GM21723 (cell line): ENCODE results near the gene COL4A1.

Experiments
- ATAC-seq: cut with Tn5 transposase; IDR thresholded peaks from one replicate; pipeline ENCODE4 v1.9.1; 2021; ENCODE audit warnings: mild to moderate bottlenecking, moderate library complexity; ENCODE audit not compliant: unreplicated experiment

Gene COL4A1

DNA sequence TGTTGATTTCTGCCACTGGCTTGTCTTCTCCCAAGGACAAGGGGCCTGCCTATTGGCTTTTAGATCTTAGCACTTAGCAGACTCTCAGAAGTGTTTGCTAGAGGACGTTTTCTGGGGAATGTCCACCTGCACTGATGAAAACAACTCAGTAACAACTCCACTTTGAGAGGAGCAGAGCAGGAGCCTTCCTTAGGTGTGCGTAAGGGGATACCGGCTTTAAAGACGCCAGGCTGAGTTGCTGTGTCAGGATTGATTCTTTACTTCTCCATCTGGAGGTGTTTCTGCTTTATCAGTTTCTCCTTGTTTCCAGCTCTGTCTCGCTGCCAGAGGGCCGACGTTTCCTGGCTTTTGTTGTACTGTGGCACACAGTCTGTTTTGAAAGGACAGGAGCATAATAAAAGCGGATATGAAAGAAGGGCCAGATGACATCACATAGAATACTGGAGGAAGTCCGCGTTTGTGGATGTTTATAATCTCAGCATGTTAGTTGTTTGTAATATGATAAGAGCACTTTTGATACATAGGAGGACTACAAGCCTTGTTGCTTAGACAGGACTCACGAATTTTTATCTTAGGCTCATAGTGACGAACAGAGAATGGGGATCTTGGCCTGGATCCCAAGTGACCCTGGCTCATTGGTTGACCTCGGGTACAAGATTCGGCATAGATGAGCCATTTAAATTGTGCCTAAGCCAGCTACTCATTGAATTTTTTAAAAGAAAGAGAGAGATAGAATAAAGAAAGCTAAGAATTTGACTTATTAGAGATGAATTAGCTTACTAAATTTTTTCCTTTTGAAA lies 34.7 kb upstream of the COL4A1 start:
- ATAC-seq = no peak

DNA sequence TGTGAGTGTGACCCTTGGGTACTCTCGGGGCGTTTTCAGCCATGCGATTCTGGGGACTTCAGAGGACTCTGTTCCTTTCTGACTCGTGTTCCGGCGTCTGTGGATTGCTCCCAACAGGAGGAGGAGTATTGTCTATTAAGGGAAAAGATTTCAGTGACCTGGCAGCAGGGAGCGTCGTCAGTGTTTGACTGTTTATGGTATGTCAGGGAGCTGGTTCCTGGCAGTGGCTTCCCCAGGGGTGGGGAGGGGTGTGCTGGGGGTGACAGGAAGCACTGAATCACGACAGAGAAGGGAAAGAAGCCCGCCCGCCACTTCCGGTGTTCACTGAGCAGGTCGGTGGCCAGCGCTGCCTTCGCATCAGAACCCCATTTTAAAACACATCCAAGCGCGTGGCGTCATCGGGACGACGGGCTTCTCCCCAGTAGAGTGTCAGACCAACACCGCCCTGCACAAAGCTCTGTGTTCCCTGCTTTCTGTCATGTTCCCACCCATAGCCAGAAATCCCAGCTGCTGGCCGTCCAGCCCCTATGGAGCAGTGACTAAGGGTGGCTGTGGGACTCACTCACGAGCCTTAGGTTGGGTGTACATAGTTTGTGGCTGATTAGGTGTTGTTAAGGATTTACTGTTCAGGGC lies 34.0 kb upstream of the COL4A1 start:
- ATAC-seq = no peak

DNA sequence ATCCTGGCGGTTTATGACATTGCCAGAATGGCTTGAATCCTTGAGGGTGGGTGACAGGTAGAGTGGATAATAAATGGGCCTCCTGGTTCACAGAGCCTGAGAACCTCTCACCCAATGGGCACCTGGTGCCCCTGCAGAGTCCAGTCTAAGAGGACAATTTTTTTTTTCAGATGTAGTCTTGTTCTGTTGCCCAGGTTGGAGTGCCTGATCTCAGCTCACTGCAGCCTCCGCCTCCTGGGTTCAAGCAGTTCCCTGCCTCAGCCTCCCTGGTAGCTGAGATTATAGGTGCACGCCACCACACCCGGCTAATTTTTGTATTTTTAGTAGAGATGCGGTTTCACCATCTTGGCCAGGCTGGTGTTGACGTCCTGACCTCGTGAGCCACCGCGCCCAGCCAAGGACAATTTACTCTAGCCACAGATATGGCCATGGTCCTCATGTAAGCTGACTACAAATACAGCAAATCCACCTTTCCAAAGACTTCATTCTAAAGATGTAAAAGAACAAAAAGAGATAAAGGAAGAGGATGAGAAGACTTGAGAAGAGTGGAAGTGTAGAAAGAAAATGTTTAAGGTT lies 33.1 kb upstream of the COL4A1 start:
- ATAC-seq = no peak

DNA sequence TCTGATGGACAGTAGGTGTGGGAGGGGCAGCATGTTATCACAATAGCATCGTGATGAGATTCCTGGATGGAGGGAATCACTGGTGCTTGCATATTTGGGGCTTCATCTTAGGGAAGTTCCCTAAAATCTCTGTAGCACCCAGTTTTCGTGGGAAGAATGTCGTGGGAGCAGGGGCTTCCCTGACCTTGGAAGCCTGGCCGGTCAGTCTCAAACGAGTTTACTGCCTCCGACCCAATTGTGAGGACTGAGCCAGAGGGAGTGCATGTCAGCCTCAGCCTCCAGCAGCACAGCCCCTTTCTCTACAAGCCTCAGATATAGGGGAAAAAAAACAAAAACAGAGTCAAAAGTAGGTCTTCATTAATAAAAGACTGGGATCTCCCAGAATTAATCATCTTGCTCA lies 32.3 kb upstream of the COL4A1 start:
- ATAC-seq = no peak

DNA sequence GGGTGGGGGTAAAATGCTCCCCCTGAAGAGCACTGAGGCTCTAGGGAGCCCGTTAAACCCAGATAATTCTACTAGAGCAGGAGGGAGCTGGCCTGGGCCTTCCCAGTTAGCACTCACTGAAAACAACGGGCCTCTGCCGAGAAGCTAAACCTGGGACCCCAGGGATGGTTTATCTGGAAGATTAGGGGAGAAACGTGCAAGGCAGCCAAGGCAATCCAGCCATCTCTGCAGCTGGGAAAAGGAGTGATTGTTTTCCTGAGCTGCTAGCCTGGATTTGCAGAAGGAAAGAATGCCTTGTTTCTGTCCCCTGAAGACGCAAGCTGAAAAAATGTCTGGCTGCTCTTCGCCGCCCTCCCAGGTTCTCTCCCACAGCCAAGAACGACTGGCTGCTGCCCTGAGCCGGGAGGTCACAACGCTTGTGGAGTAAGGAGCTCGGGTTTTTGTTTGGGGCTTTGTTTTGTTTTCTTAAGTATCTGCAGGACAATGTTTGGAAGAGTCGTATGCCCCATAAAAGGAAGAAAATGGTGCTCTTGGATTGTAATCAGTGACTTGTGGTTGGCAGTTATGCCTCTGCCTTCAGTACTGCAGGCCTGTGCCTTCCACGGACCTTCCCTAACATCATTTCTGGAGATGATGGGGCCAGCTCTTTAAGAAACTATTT lies 31.6 kb upstream of the COL4A1 start:
- no peak for ATAC-seq

DNA sequence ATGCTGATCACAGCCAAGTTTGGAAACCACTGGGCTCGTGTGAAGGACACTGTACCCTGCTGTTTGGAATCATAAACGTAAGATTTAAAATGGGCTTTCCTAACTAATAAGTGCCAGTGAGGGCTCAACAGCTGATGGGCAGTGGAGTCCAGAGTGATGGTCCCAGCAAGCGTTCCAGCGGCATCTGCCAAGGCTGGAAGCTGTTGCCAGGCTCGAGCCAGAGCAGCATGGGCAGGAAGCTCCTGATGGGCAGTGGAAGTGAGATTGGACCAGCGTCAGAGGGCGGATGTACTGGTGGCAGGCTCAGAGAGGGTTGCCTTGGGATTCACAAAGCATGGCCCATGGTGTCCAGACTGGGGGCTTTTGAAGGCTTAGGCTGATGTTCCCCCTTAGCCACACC lies 30.3 kb upstream of the COL4A1 start:
- no peak for ATAC-seq

DNA sequence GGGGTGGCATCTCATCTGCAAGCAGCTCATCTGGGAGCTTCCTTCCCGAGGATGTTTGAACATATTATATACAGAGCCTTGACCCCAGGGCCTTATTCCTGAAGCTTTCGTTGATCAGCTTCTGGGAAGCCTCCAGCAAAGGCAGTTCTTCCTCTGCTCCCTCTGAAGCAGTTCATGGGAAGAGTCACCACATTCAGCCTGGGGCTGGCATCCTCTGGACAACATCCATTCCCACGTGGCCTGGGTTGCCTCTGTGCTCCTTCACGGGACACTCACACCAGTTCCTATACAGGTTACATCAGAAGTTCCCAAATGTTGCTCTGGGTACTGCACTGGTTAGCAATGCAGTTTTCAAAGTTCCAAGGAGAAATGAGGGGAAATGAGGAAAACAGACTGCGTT lies 29.7 kb upstream of the COL4A1 start:
- ATAC-seq = no peak

DNA sequence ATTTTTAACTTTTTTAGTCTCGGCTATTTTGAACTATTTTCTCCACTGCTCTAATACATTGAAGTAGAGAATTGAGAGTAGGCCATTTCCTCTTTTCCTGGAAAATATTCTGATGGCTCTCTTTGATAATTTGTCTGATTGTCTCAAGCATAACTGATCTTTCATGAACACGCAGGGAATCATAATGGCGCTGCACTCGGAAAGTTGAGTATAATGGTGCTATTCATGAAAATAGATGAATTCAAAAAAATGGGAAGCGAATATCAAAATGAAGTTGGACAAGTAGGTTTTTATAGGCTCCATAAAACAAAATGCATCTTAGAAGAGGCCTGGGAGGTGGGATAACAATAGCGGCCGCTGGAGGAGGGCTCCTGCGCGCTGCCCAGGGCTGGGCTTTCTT lies 29.2 kb upstream of the COL4A1 start:
- no peak for ATAC-seq

DNA sequence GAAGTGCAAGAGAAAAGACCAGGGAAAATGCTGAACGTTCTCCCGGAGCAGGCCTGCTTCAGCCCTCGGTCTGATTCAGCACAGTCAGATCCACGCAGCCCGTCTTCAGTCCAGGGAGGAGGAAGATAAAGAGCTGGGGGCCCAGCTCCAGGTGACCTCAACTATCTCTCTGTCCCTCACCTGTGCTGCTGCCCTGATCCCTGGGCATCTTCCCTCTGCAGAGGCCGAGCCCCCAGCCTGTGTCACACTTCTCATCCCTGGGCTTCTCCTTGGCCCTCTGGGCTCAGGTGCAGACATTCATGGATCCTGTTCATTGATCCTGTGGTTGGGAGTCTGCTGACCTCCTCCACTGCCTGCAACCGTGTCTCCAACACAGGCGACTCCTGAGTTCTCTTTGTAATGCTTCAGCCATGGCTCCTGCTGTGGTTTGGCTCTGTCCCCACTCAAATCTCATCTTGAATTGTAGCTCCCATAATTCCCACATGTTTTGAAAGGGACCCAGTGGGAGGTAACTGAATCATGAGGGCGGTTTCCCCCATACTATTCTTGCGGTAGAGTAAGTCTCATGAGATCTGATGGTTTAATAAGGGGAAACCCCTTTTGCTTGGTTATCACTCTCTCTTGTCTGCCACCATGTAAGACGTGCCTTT lies 28.0 kb upstream of the COL4A1 start:
- ATAC-seq = no peak

DNA sequence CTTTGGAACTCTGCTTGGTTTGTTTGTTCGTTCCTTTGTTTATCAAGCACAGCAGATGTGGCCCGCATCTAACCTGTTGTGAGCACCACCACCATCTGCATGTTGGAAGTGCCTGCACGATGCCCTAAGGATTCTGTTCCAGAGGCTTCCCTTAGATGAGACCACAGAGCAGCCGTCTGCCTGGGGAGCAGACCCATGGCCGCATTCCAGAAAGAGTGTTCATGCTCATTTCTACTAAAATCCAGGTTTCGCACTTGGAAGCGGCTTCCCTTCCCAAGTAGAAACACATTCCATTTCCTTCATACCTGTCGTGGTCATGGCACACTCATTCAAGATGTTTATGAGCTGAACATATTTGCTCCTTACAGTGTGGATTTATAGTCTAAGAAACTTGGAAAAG lies 27.3 kb upstream of the COL4A1 start:
- no peak for ATAC-seq

DNA sequence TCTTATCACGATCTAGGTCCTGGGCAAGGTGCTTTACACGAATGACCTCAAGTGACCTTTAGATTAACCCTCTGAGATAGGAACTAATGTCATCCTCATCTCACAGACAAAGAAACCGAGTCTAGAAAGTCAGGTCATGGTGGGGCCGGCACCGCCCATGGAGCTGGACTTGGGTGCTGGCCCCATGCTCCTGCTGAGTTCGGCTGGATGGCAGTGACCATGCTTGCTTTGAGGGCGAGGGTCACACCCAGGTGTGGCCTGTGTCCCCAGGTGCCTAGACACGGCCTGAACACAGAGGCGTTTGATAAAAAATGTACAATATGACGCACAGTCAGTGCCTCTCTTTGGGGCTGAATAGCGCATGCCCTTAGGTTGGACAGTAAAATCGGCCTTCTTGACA lies 26.9 kb upstream of the COL4A1 start:
- ATAC-seq = no peak

DNA sequence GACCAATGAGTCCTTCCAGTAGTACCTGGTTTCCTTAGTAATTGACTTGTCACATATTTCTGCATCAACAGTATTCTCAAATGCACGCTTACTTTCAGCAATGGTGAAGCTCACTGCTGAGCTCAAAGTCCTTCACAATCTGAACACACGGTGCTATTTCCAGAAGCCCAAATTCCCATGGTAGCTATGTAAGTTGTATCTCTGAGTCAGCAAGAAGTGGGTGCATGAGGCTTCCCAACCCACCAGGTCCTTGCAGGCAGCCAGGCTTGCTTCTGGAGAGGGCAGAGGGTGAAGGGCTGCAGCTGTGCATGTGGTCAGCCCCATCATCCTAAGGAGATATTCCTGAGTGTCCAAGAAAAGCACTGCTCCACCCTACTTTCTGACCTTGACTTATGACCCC lies 25.8 kb upstream of the COL4A1 start:
- ATAC-seq = no peak

DNA sequence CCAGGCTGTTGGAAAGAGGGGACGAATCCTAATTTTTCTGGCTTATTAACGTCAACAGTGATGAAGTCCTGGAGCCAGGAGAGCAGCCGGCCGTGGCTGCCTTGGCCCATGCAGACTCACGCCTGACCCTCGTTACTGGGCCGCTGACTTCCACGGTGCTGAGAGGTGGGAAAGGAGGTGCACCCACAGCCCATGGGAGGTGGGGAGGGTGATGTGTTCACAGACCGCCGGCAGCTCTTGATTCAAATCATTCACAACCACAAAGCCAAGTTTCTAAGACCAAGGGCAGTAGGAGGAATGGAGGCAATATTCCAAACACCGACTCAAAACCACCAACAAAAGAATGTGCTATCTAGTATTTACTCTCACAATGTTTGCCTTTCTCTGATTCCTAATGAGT lies 24.4 kb upstream of the COL4A1 start:
- ATAC-seq = no peak

DNA sequence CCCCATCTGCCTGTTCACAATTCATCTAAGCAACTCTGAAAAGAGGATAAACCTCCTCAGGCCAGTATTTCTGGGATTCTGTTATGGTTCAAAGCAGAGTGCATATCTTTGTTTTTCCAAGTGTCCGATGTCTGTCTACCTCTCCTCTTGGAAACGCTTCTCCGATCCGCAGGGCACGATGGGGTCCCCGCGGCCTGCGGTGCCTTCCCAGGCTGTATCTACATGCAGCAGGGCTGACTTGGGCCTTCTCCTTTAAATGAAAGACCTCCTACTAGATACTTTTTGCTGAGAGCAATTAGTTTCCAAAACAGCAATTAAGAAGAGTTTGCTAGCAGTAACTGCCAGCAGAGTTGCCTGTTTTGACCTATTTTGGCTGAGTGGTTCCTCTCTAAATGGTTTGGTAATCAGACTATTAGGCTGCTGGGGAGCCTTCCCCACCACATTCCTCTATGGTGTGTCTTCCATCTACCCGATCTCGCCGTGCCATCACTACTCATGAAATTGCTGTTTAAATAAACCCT lies 23.6 kb upstream of the COL4A1 start:
- no peak for ATAC-seq

DNA sequence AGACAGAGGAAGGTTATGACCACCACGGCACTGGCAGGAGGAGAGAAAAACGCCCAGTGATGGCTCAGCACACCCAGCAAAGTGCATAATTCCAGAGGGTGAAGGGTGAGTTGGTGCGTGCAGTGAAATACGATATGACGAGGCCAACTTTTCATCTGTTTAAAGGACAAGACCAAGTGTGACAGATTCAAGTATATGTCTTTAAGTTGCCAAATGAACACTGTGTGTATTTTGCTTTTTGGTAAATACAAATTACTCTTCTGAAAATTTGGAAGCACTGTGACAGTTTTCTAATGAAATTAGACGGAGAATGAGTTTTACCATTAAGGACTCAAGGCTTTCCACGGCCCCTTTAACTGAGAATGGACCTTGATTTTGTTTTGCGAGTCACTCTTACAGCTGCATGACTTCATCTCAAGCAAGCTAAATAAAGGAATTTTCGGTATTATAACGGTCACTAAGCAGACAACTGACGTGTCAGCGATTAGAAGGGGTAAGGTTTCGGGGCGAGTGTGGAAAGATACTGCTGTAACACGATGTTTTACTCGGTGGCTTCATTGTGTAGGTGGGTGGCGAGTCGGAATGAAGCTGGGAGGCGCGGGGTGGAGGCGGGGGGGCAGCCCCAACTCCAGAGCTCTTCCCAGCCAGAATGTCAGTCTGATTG lies 23.0 kb upstream of the COL4A1 start:
- no peak for ATAC-seq

DNA sequence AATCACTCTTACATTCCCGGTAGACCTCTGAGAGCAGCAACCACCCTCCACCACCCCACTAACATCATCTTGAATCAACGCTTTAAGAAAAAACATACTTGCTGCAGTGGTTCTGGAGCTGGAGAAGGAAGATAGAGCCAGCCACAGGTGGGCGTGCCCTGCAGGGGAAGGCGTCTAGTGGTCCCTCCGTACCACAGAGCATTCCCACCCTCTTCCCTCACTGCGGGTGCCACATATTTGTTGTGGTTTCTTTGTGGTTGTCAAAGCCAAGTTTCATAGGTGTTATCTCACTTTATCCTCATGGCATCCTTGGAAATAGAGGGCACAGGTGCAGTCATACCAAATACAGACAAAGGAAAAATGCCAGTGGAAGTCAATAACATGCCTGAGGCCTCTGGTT lies 22.3 kb upstream of the COL4A1 start:
- ATAC-seq = no peak

DNA sequence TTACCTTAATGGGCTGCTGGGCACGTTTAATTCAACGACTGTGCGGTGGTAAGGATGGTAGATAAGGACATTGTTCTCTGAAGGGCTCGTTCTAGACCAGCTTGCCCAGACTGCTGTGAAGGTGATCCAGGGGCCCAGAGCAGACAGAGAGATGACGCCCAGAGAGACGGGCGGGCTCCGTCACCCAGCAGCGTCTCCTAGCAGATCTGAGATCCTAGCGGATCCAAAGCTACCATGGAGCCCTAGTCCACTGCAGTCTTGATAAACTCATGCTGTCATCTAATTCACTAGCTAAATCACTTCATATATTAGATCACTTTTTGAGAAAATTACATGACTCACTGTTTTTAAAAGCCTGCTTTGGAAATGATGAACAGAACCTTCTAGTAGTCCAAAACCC lies 21.6 kb upstream of the COL4A1 start:
- no peak for ATAC-seq

DNA sequence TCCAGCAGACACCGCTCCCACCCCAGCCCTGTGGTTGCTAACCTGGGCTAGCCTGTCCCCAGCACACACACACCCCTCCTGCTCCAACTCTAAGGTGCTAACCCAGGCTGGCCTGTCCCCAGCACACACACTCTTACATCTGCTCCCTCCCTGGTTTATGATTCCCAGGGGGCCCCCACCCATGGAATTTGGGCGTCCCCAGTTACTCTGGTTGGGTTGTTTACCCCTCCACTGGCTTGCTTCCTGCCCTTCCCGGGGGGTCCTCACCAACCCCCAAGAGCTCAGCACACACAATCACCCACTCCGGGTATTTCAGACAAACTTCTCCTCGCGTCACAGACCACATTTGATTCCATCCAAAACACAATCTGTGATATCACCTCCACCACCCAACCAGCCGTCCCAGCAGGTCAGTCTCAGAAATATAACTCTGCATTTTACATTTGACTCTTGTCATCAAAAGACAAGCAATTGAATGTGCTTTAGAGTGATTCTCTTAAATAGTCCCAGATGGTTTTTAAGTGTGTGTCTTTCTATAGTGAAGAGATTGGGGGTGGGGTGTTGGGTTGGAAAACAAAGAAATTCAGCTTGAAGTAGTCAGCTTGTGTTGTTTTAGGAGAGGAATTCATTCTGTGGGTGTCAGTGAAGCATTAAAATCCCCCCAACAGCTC lies 20.2 kb upstream of the COL4A1 start:
- ATAC-seq = no peak

DNA sequence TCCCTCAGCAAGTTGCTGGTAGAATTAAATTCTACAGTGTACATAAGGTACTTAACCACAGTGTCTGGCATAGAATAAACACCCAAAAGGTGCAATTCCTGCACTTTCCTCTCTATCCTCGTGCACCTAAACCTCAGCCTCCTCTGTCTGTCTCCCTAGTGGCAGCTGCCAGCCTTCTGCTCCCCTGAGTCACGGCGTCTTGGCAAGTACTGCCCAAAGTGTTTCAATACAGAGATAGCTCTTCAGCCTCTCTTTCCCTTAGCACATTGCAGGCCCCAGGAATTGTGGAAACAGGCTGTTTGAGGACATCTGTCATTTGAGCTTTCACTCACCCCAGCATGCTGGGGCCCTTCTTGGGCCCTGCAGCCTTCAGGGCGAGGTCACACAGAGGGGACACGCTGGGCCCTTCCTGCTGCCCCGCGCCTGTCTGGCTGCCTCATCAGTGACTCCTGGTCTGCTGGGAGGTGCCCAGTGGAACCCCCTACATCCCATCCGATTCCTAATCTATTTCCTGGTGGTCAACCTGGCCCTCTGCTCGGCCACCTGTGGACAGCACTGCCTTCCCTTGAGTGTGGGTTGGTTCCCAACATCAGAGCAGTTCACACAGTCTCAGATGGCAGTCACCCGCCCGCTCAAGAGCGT lies 19.4 kb upstream of the COL4A1 start:
- no peak for ATAC-seq
